SK-N-SH (cell line): ENCODE data around the gene PRKG1.

ENCODE experiments used
- CTCF ChIP-seq: fragments of 200-600 bp; sonication (generic); IDR thresholded peaks from 2 replicates; pipeline ENCODE4 v1.6.1; 2017; ENCODE audit warnings: antibody characterized with exemption, mild to moderate bottlenecking, moderate library complexity
- GABPA ChIP-seq: IDR thresholded peaks from 2 replicates; pipeline ENCODE4 v1.4.0; 2012; ENCODE audit warnings: low read depth, mild to moderate bottlenecking
- GATA2 ChIP-seq: sonication (generic); formaldehyde crosslinking; IDR thresholded peaks from 2 replicates; pipeline ENCODE4 v1.5.0; 2020; ENCODE audit warnings: mild to moderate bottlenecking, missing genetic modification reagents
- MXI1 ChIP-seq: IDR thresholded peaks from 2 replicates; pipeline ENCODE4 v1.6.1; 2012; ENCODE audit warnings: mild to moderate bottlenecking, low read depth, low read length, improper control_type of control experiment
- REST ChIP-seq: IDR thresholded peaks from 2 replicates; pipeline ENCODE4 v1.6.1; 2012; ENCODE audit warnings: mild to moderate bottlenecking, low read depth, low read length, moderate library complexity
- SMC3 ChIP-seq: IDR thresholded peaks from 2 replicates; pipeline ENCODE4 v1.6.1; 2012; ENCODE audit warnings: low read depth, low read length, improper control_type of control experiment
- TAF1 ChIP-seq: IDR thresholded peaks from 2 replicates; pipeline ENCODE4 v1.6.1; 2012; ENCODE audit warnings: low read depth, mild to moderate bottlenecking, low read length, moderate library complexity, borderline replicate concordance

GRCh38 chr10:51260376-51260775 is 186.1 kb downstream of the PRKG1 start:
- TF ChIP-seq MXI1 (no peak), CTCF (no peak), GABPA (no peak), SMC3 (no peak), TAF1 (no peak), GATA2 (CRISPR knock-in tag) (no peak), REST (no peak)
